ENCODE results near the gene SLX9. TPM values are rescaled to one million over a fixed set of nuclear protein-coding genes. Genes with fewer than 3 reads are reported as not detected.

SLX9 gene
- total and polyA plus RNA-seq, 8 donors = 5.4 to 83.4 (median 19.3) TPM

DNA sequence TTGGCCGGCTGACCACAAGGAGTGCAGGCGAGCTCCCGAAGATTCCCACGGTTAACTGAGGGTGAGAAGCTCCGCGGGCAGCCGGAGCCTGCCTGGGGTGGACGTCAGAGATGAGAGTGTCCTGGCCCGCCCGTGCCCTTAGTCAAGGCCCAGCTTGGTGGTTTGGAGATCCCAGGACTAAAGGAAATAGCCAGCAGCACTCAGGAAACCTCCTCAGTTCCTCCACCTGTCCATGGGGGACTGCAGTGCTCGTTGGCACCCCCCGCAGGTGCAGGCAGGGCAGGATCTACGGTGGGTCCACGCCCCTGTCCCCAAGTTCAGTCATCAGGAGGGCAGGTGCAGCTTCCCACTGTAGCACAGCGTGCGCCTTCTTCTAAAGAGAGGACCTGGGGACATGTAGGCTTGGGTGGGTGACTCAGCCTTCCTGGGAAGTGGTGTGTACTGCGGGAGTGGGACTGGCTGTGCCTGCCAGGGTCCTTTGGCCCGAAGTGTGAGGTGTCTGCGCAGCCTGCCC, 32.5 kb downstream of the SLX9 start:
- H3K27me3 ChIP-seq = no peaks in the 10 kb centered on the region
- TF ChIP-seq POLR2AphosphoS5 (IDR thresholded peaks at IDR 0.05) = no peak
- no peak for TF ChIP-seq POLR2A (IDR thresholded peaks at IDR 0.05)
- TF ChIP-seq CTCF (IDR thresholded peaks at IDR 0.05) = no peak
- H3K27ac ChIP-seq = peak overlapping the region in 1 of 5 donors; percentile 81
- intact Hi-C loops (cut with DNase I; ENCODE audit: low total_unique reads) = no loop called here
- H3K9me3 ChIP-seq = no peaks in the 10 kb centered on the region
- DNase-seq = no peak
- peaks cover 12 to 85% (median 78%) of the 10 kb centered on the region in 4 donors for H3K36me3 ChIP-seq
- 92 to 94% (median 92%) methylated on average over 16 to 19 of the region's 19 CpGs for WGBS, 5 donors
- H3K4me1 ChIP-seq = peaks cover 0 to 43% (median 22%) of the 10 kb centered on the region in 4 donors
- no peak overlapping the region for H3K4me3 ChIP-seq

- peak overlapping the region in 2 of 5 donors; percentile 24 to 81 for H3K27ac ChIP-seq
- intact Hi-C loops (cut with DNase I; ENCODE audit: low total_unique reads) = no loop called here
- no peaks in the 10 kb centered on the region for H3K9me3 ChIP-seq
- peaks cover 10 to 85% (median 78%) of the 10 kb centered on the region in 4 donors for H3K36me3 ChIP-seq
- DNase-seq = no peak
- H3K4me1 ChIP-seq = peaks cover 0 to 39% (median 17%) of the 10 kb centered on the region in 4 donors
- TF ChIP-seq POLR2AphosphoS5 (IDR thresholded peaks at IDR 0.05) = no peak
- no peak for TF ChIP-seq POLR2A (IDR thresholded peaks at IDR 0.05)
- no peak for TF ChIP-seq CTCF (IDR thresholded peaks at IDR 0.05)
- TF ChIP-seq EP300 (IDR thresholded peaks at IDR 0.05) = no peak
- no peaks in the 10 kb centered on the region for H3K27me3 ChIP-seq
- WGBS, 5 donors = 76 to 91% (median 77%) methylated on average over 10 to 16 of the region's 16 CpGs
- no peak overlapping the region for H3K4me3 ChIP-seq
These were observed 33.0 kb downstream of the SLX9 start for GRCh38 chr21:44972821-44973220.

DNA sequence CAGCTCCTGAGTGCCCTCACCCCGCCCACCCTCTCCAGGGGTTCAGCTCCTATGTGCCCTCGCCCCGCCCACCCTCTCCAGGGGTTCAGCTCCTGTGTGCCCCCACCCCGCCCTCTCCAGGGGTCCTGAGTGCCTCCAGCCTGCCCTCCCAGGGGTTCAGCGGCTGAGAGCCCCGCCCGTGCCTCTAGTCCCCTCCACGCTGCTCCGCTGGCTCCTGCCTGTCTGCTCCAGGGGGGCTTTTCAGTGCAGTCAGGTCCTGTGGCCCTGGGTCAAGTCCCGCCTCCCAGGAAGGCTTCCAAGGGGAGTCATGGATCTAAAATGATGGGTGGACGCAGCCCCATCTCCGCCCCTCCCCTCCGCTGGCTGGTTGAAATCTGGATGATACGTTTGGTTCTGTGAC, 33.8 kb downstream of the SLX9 start:
- H3K27ac ChIP-seq = peak overlapping the region in 2 of 5 donors; percentile 24 to 81
- H3K9me3 ChIP-seq = no peaks in the 10 kb centered on the region
- no peaks in the 10 kb centered on the region for H3K27me3 ChIP-seq
- peaks cover 0 to 31% (median 10%) of the 10 kb centered on the region in 4 donors for H3K4me1 ChIP-seq
- TF ChIP-seq POLR2AphosphoS5 (IDR thresholded peaks at IDR 0.05) (no peak), CTCF (IDR thresholded peaks at IDR 0.05) (no peak), POLR2A (IDR thresholded peaks at IDR 0.05) (no peak), EP300 (IDR thresholded peaks at IDR 0.05) (no peak)
- no peak overlapping the region for H3K4me3 ChIP-seq
- intact Hi-C loops (cut with DNase I; ENCODE audit: low total_unique reads) = no loop called here
- H3K36me3 ChIP-seq = peaks cover 4 to 82% (median 74%) of the 10 kb centered on the region in 4 donors
- WGBS, 5 donors = 85 to 100% (median 97%) methylated on average over 9 to 13 of the region's 14 CpGs
- DNase-seq = no peak

GRCh38 chr21:44974676-44975075, 34.8 kb downstream of the SLX9 start:
- 93 to 97% (median 95%) methylated on average over 17 of the region's 17 CpGs for WGBS, 5 donors
- H3K27ac ChIP-seq = no peak overlapping the region

More at GRCh38 chr21:44974676-44975075, 34.8 kb downstream of the SLX9 start:
- intact Hi-C loops (cut with DNase I; ENCODE audit: low total_unique reads) = no loop called here
- TF ChIP-seq CTCF (IDR thresholded peaks at IDR 0.05) (no peak), POLR2A (IDR thresholded peaks at IDR 0.05) (no peak), EP300 (IDR thresholded peaks at IDR 0.05) (no peak), POLR2AphosphoS5 (IDR thresholded peaks at IDR 0.05) (no peak)
- H3K27me3 ChIP-seq = no peaks in the 10 kb centered on the region
- H3K9me3 ChIP-seq = no peaks in the 10 kb centered on the region
- peaks cover 0 to 24% (median 5%) of the 10 kb centered on the region in 4 donors for H3K4me1 ChIP-seq
- peaks cover 4 to 74% (median 64%) of the 10 kb centered on the region in 4 donors for H3K36me3 ChIP-seq
- DNase-seq = no peak
- no peak overlapping the region for H3K4me3 ChIP-seq

Data from stomach (tissue), 9 donors.